PC-3 (cell line): ENCODE results near the gene DYNLT3.

Experiments
- CTCF ChIP-seq: fragments of 300-600 bp; sonication (generic); conservative IDR thresholded peaks from 2 replicates; pipeline ENCODE4 v1.5.1; 2017; ENCODE audit warnings: antibody characterized with exemption, low read depth, mild to moderate bottlenecking, low read length
- EZH2 ChIP-seq: fragments of 300-600 bp; sonication (generic); IDR thresholded peaks from one replicate; pipeline ENCODE4 v1.6.1; 2017; ENCODE audit warnings: antibody characterized with exemption, mild to moderate bottlenecking, low read length; ENCODE audit not compliant: unreplicated experiment
- EZH2phosphoT487 ChIP-seq: fragments of 300-600 bp; sonication (generic); IDR thresholded peaks from 2 replicates; pipeline ENCODE4 v1.6.1; 2018; ENCODE audit warnings: mild to moderate bottlenecking, antibody characterized with exemption, low read length, borderline replicate concordance

GRCh38 chrX:37830371-37830770 is 17.0 kb downstream of the DYNLT3 start:
- no peak for TF ChIP-seq CTCF
- TF ChIP-seq EZH2, result no peak
- no peak for TF ChIP-seq EZH2phosphoT487
